Measurements from ENCODE around the gene RBM23.
A peak's percentile ranks its signal among the peaks of the same experiment; 100 is the strongest.
"Not testable (repeated sequence)": the region's sequence is repeated elsewhere in the genome, so short reads cannot be mapped to it uniquely, and the experiment has no call there.

Gene RBM23

GRCh38 chr14:22864979-22865378, 54.0 kb downstream of the RBM23 start:
- no peak for DNase-seq (ENCODE audit: low read depth in 2 of 2)

DNA sequence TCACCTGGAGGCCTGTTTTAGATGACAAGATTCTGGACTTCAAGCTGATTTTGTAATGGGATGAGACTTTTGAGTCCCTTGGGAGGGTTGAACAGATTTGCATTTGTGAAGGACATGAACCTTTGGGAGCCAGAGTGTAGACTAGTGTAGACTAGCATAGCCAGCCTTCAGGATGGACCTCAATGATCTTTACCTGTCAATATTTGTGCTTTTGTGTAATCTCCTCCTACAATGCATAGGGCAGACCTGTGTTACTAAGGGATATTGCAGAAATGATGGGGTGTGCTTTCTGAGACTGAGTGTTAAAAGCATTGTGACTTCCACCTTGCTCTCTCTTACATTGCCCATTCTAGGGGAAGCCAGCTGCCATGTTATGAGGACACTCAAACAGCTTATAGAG, 57.3 kb downstream of the RBM23 start:
- no peak for DNase-seq (ENCODE audit: low read depth in 2 of 2)

DNA sequence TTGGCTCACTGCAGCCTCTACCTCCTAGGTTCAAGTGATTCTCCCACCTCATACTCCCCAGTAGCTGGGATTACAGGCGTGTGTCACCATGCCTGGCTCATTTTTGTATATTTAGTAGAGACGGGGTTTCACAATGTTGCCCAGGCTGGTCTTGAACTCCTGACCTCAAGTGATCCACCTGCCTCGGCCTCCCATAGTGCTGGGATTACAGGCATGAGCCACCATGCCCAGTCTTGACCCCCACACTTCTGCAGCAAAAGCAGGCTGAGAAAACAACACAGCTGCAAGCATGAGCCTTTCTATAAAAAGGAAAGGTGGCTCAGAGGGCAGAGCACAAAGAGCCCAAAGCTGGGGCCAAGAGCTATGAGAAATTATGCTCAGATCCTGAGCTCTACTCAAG, 58.6 kb downstream of the RBM23 start:
- not testable (repeated sequence) for DNase-seq (ENCODE audit: low read depth in 2 of 2)

DNA sequence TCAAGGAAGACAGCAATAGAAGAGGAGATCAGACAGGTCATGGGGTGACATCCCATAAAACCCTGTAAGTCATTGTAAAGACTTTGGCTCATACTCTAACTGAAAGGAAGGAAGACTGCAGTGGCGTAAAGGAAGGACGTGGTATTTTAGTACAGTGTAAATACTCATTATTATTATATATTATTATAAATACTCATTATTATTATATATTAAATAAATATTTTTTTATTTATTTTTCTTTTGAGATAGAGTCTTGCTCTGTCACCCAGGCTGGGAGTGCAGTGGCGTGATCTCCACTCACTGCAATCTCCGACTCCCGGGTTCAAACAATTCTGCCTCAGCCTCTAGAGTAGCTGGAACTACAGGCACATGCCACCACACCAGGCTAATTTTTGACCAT, 62.5 kb downstream of the RBM23 start:
- DNase-seq (ENCODE audit: low read depth in 2 of 2): no peak

- DNase-seq (ENCODE audit: low read depth in 2 of 2): no peak
Observed at GRCh38 chr14:22854963-22855724, 63.8 kb downstream of the RBM23 start.

DNA sequence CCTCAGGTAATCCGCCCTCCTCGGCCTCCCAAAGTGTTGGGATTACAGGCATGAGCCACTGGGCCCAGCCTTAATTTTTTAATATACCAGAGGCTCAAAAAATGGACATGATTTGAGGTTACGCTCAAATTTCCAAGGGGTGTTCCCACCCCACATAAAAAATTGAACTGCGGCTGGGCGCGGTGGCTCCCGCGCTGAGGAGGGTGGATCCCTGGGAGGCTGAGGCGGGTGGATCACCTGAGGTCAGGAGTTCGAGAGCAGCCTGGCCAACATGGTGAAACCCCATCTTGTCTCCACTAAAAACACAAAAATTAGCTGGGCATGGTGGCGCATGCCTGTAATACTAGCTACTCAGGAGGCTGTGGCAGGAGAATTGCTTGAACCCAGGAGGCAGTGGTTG, 64.7 kb downstream of the RBM23 start:
- DNase-seq (ENCODE audit: low read depth in 2 of 2): not testable (repeated sequence)

- DNase-seq (ENCODE audit: low read depth in 2 of 2): peak; percentile 83 to 91
Observed at GRCh38 chr14:22852940-22853767, 65.8 kb downstream of the RBM23 start.

DNA sequence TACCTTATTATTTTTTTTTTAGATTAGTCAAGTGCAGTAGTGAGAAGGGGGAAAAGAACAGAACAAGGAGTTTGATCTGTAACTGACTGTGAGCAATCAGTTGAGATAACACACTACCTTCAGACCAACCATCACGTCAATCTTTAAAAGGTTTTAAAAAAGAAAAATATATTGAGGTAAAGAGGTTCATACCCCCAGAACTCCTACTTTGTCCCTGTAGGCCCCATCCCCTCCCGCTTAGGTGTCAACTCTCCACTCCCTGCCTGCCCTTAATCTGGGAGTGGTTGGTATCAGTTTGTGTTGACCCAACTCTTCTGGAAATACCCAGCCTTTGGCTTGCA, 66.4 kb downstream of the RBM23 start:
- no peak for DNase-seq (ENCODE audit: low read depth in 2 of 2)

DNA sequence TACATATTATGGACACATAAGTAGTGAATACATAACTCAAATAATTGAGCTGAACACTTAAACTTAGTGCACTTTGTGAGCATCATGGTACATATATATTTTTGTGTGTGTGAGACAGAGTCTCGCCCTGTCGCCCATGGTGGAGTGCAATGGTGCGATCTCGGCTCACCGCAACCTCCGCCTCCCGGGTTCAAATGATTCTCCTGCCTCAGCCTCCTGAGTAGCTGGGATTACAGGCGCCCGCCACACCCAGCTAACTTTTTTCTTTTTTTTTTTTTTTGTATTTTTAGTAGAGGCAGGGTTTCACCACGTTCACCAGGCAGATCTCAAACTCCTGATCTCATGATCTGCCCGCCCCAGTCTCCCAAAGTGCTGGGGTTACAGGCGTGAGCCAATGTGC, 66.8 kb downstream of the RBM23 start:
- not testable (repeated sequence) for DNase-seq (ENCODE audit: low read depth in 2 of 2)

GRCh38 chr14:22850944-22851764, 67.8 kb downstream of the RBM23 start:
- peak in 1 of 2 donors; percentile 15 for DNase-seq (ENCODE audit: low read depth in 2 of 2)

- no peak for DNase-seq (ENCODE audit: low read depth in 2 of 2)
Observed at GRCh38 chr14:22849212-22849819, 69.6 kb downstream of the RBM23 start.

- no peak for DNase-seq (ENCODE audit: low read depth in 2 of 2)
Observed at GRCh38 chr14:22848351-22849164, 70.4 kb downstream of the RBM23 start.

GRCh38 chr14:22847661-22848341, 71.1 kb downstream of the RBM23 start:
- DNase-seq (ENCODE audit: low read depth in 2 of 2): no peak

- no peak for DNase-seq (ENCODE audit: low read depth in 2 of 2)
Observed at GRCh38 chr14:22846811-22847307, 72.1 kb downstream of the RBM23 start.

- DNase-seq (ENCODE audit: low read depth in 2 of 2): no peak
Observed at GRCh38 chr14:22845821-22846625, 72.9 kb downstream of the RBM23 start.

GRCh38 chr14:22845103-22845394, 73.9 kb downstream of the RBM23 start:
- DNase-seq (ENCODE audit: low read depth in 2 of 2): no peak

GRCh38 chr14:22844221-22845102, 74.5 kb downstream of the RBM23 start:
- no peak for DNase-seq (ENCODE audit: low read depth in 2 of 2)
